Panc1 (cell line): ENCODE data around the gene RB1. TPM values are rescaled to one million over a fixed set of nuclear protein-coding genes. Genes with fewer than 3 reads are reported as not detected.
"Not testable (repeated sequence)": the region's sequence is repeated elsewhere in the genome, so short reads cannot be mapped to it uniquely, and the experiment has no call there.

Experiments
- ATAC-seq: fragments of 200-7000 bp; cut with Tn5 transposase; 2 replicates; pipeline ENCODE4 v1.9.1; 2020; ENCODE audit warnings: mild to moderate bottlenecking, moderate library complexity
- BruUV-seq: library from RNA; stranded (reverse); fragments of 400-500 nt; replicated peaks from 2 replicates; lab custom pipeline; 2021; lab: Mats Ljungman, UMichigan
- CTCF ChIA-PET: fragments of 300-600 bp; sonication (Branson Sonifier 250); formaldehyde crosslinking; loops from one replicate; lab custom pipeline; 2022; ENCODE audit warnings: antibody characterized with exemption; lab: Charles Lee
- POLR2A ChIA-PET: fragments of 300-600 bp; sonication (Branson Sonifier 250); formaldehyde crosslinking; loops from one replicate; lab custom pipeline; 2022; ENCODE audit warnings: antibody characterized with exemption; lab: Charles Lee
- DNase-seq: peaks from one replicate; pipeline ENCODE4 v3.0.0-alpha.2; 2010; ENCODE audit warnings: low read depth, low spot score
- H3K27ac ChIP-seq: 2 replicates; pipeline ENCODE4 v1.5.1; 2011; ENCODE audit warnings: mild to moderate bottlenecking, low read length, inconsistent platforms
- H3K27me3 ChIP-seq: fragments of 200-500 bp; sonication (Bioruptor generic); 2 replicates; pipeline ENCODE4 v1.6.0; 2014; ENCODE audit warnings: low read length, inconsistent platforms; ENCODE audit not compliant: control insufficient read depth, insufficient read depth
- H3K36me3 ChIP-seq: fragments of 200-500 bp; sonication (Bioruptor generic); 2 replicates; pipeline ENCODE4 v1.5.1; 2014; ENCODE audit warnings: inconsistent platforms, mild to moderate bottlenecking, low read length, moderate library complexity; ENCODE audit not compliant: control insufficient read depth, insufficient read depth
- H3K4me1 ChIP-seq: 2 replicates; pipeline ENCODE4 v1.5.1; 2011; ENCODE audit warnings: inconsistent platforms, mild to moderate bottlenecking, low read length, moderate library complexity; ENCODE audit not compliant: control insufficient read depth, insufficient read depth
- H3K4me3 ChIP-seq, 2 experiments: 2 replicates each; pipeline ENCODE4 v1.5.1; 2011 to 2012; ENCODE audit warnings: low read depth in 2 of 2, low read length in 2 of 2, mild to moderate bottlenecking in 2 of 2, inconsistent platforms in 1 of 2, moderate library complexity in 1 of 2
- H3K9me3 ChIP-seq: fragments of 200-500 bp; sonication (Bioruptor generic); 2 replicates; pipeline ENCODE4 v1.5.1; 2014; ENCODE audit warnings: low read depth, mild to moderate bottlenecking, inconsistent platforms, low read length, moderate library complexity; ENCODE audit not compliant: control insufficient read depth, insufficient read depth
- CTCF ChIP-seq: fragments of 450-650 bp; IDR thresholded peaks from 2 replicates; pipeline ENCODE4 v1.5.1; 2017; ENCODE audit warnings: mild to moderate bottlenecking
- POLR2AphosphoS5 ChIP-seq: IDR thresholded peaks from 2 replicates; pipeline ENCODE4 v1.6.1; 2012; ENCODE audit warnings: mild to moderate bottlenecking, low read depth, low read length, moderate library complexity
- SIN3A ChIP-seq: IDR thresholded peaks from 2 replicates; pipeline ENCODE4 v1.6.1; 2012; ENCODE audit warnings: low read depth, mild to moderate bottlenecking, low read length, moderate library complexity, borderline replicate concordance; ENCODE audit not compliant: insufficient read depth
- TCF7L2 ChIP-seq: IDR thresholded peaks from 2 replicates; pipeline ENCODE4 v1.6.1; 2011; ENCODE audit warnings: mild to moderate bottlenecking, low read depth, low read length, inconsistent platforms
- in situ Hi-C: cut with HindIII; loops from 2 replicates; pipeline ENCODE4 v1.10.0; 2016; ENCODE audit warnings: low sequenced_read_pairs, low pct_unique_long_range_greater_than_20kb
- intact Hi-C: fragments of 100-400 bp; cut with micrococcal nuclease; formaldehyde crosslinking; loops from one replicate; pipeline ENCODE4 v1.10.0; 2022; ENCODE audit not compliant: unreplicated experiment
- total RNA-seq: library from RNA; stranded (reverse); gene quantifications from one replicate; pipeline ENCODE4 v1.2.1, GENCODE V29; 2021; ENCODE audit not compliant: unreplicated experiment
- TF ChIP-seq, protein P1 (sequence below), 2 experiments: IDR thresholded peaks; 2 replicates each; pipeline ENCODE4 v1.6.1; 2011 to 2012; ENCODE audit warnings: low read depth in 2 of 2, control low read depth in 1 of 2, low read length in 1 of 2, mild to moderate bottlenecking in 1 of 2, moderate library complexity in 1 of 2; ENCODE audit not compliant: insufficient read depth in 1 of 2

Gene RB1
- total RNA-seq, 1 experiment from 2014 or later, result 36.0 TPM

- POLR2A ChIA-PET, result no interaction called here
Observed at GRCh38 chr13:48449656-48450055, 146.1 kb downstream of the RB1 start.

GRCh38 chr13:48451196-48451595 is 147.6 kb downstream of the RB1 start:
- CTCF ChIA-PET, H3K27me3 ChIP-seq, BruUV-seq, in situ Hi-C loops, H3K9me3 ChIP-seq, DNase-seq, H3K4me1 ChIP-seq, ATAC-seq, H3K27ac ChIP-seq, H3K4me3 ChIP-seq, H3K36me3 ChIP-seq: not testable (repeated sequence)
- intact Hi-C loops, result loop anchor here (10.0 kb wide), 1 partner anchor 64 kb away; no protein-coding TSS in a partner anchor
- POLR2A ChIA-PET, result interaction anchor here (0.7 kb wide), 1 partner anchor 258 kb away, joined by 3 read pairs; no protein-coding TSS in a partner anchor

More at GRCh38 chr13:48449656-48450055, 146.1 kb downstream of the RB1 start:
- ATAC-seq (no peak), DNase-seq (no peak)
- no peak for TF ChIP-seq CTCF
- no peak for TF ChIP-seq SIN3A
- TF ChIP-seq POLR2AphosphoS5, result no peak
- TF ChIP-seq TCF7L2, result no peak
- TF ChIP-seq, protein P1, sequence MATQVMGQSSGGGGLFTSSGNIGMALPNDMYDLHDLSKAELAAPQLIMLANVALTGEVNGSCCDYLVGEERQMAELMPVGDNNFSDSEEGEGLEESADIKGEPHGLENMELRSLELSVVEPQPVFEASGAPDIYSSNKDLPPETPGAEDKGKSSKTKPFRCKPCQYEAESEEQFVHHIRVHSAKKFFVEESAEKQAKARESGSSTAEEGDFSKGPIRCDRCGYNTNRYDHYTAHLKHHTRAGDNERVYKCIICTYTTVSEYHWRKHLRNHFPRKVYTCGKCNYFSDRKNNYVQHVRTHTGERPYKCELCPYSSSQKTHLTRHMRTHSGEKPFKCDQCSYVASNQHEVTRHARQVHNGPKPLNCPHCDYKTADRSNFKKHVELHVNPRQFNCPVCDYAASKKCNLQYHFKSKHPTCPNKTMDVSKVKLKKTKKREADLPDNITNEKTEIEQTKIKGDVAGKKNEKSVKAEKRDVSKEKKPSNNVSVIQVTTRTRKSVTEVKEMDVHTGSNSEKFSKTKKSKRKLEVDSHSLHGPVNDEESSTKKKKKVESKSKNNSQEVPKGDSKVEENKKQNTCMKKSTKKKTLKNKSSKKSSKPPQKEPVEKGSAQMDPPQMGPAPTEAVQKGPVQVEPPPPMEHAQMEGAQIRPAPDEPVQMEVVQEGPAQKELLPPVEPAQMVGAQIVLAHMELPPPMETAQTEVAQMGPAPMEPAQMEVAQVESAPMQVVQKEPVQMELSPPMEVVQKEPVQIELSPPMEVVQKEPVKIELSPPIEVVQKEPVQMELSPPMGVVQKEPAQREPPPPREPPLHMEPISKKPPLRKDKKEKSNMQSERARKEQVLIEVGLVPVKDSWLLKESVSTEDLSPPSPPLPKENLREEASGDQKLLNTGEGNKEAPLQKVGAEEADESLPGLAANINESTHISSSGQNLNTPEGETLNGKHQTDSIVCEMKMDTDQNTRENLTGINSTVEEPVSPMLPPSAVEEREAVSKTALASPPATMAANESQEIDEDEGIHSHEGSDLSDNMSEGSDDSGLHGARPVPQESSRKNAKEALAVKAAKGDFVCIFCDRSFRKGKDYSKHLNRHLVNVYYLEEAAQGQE (IDR thresholded peaks at IDR 0.05; ENCODE audit: insufficient read depth in 1 of 2, low read depth in 2 of 2, low read length in 1 of 2), result no peak
- H3K4me1 ChIP-seq, result no peaks in the 10 kb centered on the region
- no peaks in the 10 kb centered on the region for H3K36me3 ChIP-seq
- no TSS peak for BruUV-seq
- intact Hi-C loops, result loop anchor here (10.0 kb wide), 1 partner anchor 65 kb away; no protein-coding TSS in a partner anchor
- H3K27me3 ChIP-seq, result no peaks in the 10 kb centered on the region
- H3K4me3 ChIP-seq, result no peak overlapping the region
- no peak overlapping the region for H3K27ac ChIP-seq
- in situ Hi-C loops, result no loop called here
- CTCF ChIA-PET, result no interaction called here
- H3K9me3 ChIP-seq, result no peaks in the 10 kb centered on the region

- intact Hi-C loops (loop anchor here (10.0 kb wide), 1 partner anchor 58 kb away; no protein-coding TSS in a partner anchor), in situ Hi-C loops (no loop called here)
- Histone ChIP-seq H3K4me1 (no peaks in the 10 kb centered on the region), H3K27ac (no peak overlapping the region), H3K36me3 (no peaks in the 10 kb centered on the region; the same call in 1 of the 2 replicates), H3K9me3 (no peaks in the 10 kb centered on the region), H3K27me3 (no peaks in the 10 kb centered on the region), H3K4me3 (no peak overlapping the region)
- ATAC-seq (no peak), DNase-seq (no peak)
- CTCF ChIA-PET, result no interaction called here
- BruUV-seq, result no TSS peak
- POLR2A ChIA-PET, result no interaction called here
- TF ChIP-seq POLR2AphosphoS5 (no peak), SIN3A (no peak), CTCF (no peak), TCF7L2 (no peak)
- TF ChIP-seq, protein P1 (IDR thresholded peaks at IDR 0.05; ENCODE audit: insufficient read depth in 1 of 2, low read depth in 2 of 2, low read length in 1 of 2), result no peak
Observed at GRCh38 chr13:48456546-48456945, 153.0 kb downstream of the RB1 start.
